Cardiac muscle cell (in vitro differentiated cells and primary cell): ENCODE data around the gene LY6G6D. TPM values are rescaled to one million over a fixed set of nuclear protein-coding genes. Genes with fewer than 3 reads are reported as not detected.
A peak's percentile ranks its signal among the peaks of the same experiment; 100 is the strongest.

Experiments
- DNase-seq, 2 donors: peaks; one replicate each; pipeline versions ENCODE4 v3.0.0 to v3.0.0-alpha.2; 2010 to 2017; ENCODE audit warnings: low read depth in 1 of 2, low spot score in 1 of 2
- H3K27ac ChIP-seq: fragments of 200-600 bp; sonication (generic); 2 replicates; pipeline ENCODE4 v1.5.1; 2016
- H3K27me3 ChIP-seq: fragments of 200-600 bp; sonication (generic); 2 replicates; pipeline ENCODE4 v1.6.0; 2016; ENCODE audit warnings: control low read depth
- H3K36me3 ChIP-seq: fragments of 200-600 bp; sonication (generic); 2 replicates; pipeline ENCODE4 v1.5.1; 2016; ENCODE audit warnings: control low read depth
- H3K4me1 ChIP-seq: fragments of 200-600 bp; sonication (generic); 2 replicates; pipeline ENCODE4 v1.8.1; 2017; ENCODE audit warnings: low read depth, mild to moderate bottlenecking, mixed run types
- H3K4me3 ChIP-seq: fragments of 200-600 bp; sonication (generic); 2 replicates; pipeline ENCODE4 v1.5.1; 2016; ENCODE audit warnings: mild to moderate bottlenecking
- H3K9me3 ChIP-seq: fragments of 200-600 bp; sonication (generic); 2 replicates; pipeline ENCODE4 v1.5.1; 2017; ENCODE audit warnings: low read depth, mild to moderate bottlenecking, control low read depth
- polyA plus RNA-seq: library from polyadenylated mRNA; unstranded; fragments of >200 nt; fragmentation: Nextera tagmentation; extraction: Ambion mirVana; gene quantifications from 2 replicates; pipeline ENCODE4 v1.2.1, GENCODE V29; 2016
- total RNA-seq: library from RNA; depleted of rRNA; stranded (reverse); fragments of >200 nt; gene quantifications from 2 replicates; pipeline ENCODE4 v1.2.3, GENCODE V29; 2016
- TF ChIP-seq, protein P1 (sequence below): IDR thresholded peaks from 2 replicates; pipeline ENCODE4 v1.5.1; 2012; ENCODE audit warnings: low read depth, mild to moderate bottlenecking, low read length

LY6G6D gene, protein sequence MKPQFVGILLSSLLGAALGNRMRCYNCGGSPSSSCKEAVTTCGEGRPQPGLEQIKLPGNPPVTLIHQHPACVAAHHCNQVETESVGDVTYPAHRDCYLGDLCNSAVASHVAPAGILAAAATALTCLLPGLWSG
- total RNA-seq (not detected in 2 replicates), polyA plus RNA-seq (not detected in 2 replicates)

DNA sequence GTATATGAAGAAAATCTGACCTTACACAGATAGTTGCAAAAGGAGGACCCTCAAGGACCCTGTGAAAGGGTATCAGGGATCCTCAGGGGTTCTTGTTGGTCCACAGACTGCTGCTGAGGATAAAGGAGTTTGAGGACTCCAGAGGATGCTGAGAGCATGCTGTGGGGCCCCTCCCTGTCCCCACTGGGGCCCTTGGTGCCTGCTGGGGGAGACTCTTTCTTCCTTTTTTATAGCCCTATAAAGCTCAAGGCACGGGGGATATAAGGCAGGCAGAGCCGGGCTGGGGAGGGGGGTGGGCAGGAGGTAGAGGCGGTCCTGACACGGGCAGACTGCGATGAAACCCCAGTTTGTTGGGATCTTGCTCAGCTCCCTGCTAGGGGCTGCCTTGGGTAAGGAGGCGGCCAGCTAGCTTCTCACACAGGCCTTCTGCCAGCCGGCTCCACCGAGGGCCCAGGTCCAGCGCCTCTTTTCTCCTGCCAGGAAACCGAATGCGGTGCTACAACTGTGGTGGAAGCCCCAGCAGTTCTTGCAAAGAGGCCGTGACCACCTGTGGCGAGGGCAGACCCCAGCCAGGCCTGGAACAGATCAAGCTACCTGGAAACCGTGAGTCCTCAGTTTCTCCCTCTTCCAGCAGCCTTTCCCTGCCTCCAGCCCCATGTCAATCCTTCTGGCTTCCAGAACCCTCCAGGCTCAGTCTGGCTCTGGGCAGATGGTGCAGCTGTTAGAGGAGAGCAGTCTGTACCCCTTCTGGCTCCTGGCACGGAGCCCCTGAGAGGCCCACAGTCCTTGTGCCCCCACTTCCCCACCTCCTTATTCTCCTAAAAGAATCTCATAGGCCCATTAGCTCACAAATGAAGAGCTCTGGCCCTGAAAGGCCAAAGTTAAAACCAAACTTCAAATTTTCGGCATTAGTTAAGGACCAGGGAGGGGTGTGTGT, at the start of gene LY6G6D:
Gene LY6G6D (plus strand): TSS at position 327 of the 937 bp plus-strand sequence. CDS start 8 bp downstream, at position 335.
- DNase-seq = no peak
- Histone ChIP-seq H3K27me3 (no peaks in the 10 kb centered on the region), H3K4me3 (no peak within 1 kb of the TSS), H3K27ac (no peak within 1 kb of the TSS), H3K36me3 (no peaks in the 10 kb centered on the region), H3K9me3 (no peaks in the 10 kb centered on the region), H3K4me1 (peaks cover 11% of the 10 kb centered on the region)
- TF ChIP-seq, protein P1, sequence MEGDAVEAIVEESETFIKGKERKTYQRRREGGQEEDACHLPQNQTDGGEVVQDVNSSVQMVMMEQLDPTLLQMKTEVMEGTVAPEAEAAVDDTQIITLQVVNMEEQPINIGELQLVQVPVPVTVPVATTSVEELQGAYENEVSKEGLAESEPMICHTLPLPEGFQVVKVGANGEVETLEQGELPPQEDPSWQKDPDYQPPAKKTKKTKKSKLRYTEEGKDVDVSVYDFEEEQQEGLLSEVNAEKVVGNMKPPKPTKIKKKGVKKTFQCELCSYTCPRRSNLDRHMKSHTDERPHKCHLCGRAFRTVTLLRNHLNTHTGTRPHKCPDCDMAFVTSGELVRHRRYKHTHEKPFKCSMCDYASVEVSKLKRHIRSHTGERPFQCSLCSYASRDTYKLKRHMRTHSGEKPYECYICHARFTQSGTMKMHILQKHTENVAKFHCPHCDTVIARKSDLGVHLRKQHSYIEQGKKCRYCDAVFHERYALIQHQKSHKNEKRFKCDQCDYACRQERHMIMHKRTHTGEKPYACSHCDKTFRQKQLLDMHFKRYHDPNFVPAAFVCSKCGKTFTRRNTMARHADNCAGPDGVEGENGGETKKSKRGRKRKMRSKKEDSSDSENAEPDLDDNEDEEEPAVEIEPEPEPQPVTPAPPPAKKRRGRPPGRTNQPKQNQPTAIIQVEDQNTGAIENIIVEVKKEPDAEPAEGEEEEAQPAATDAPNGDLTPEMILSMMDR = no peak

DNA sequence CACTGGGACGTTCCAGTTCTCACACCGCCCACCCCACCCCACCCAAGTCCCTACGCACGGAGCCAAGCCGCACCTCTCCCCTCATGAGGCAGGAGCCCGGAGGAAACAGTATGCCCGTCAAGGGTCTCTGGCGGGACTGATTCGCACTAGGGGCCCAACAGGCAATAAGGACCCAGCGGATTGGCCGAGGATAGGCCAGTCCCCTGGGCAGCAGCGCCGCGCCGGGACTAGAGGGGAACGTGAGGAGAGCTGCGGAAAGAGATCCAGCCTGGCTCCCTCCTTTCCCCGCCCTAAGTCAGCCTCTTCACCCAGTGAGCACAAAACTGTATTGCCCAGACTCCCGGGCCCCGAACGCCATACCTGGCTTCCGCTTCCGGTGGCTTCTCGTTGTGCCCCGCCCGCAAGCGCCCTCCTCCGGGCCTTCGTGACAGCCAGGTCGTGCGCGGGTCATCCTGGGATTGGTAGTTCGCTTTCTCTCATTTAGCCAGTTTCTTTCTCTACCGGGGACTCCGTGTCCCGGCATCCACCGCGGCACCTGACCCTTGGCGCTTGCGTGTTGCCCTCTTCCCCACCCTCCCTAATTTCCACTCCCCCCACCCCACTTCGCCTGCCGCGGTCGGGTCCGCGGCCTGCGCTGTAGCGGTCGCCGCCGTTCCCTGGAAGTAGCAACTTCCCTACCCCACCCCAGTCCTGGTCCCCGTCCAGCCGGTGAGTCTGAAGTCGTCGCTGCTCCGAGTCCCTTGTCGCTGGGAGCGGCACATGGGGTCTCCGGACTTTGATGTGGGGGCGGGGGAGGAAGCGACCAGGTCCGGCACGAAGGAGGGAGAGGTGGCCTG, 49.4 kb upstream of the LY6G6D start, which contains the start of gene CSNK2B:
Gene CSNK2B (plus strand): TSS at position 580 of the 836 bp plus-strand sequence. CDS start 752 bp downstream, outside the sequence.
- Histone ChIP-seq H3K36me3 (peaks cover 38% of the 10 kb centered on the region), H3K27me3 (no peaks in the 10 kb centered on the region), H3K4me1 (peaks cover 12% of the 10 kb centered on the region), H3K9me3 (no peaks in the 10 kb centered on the region), H3K27ac (peak within 1 kb of the TSS; percentile 95), H3K4me3 (peak within 1 kb of the TSS; percentile 94)
- TF ChIP-seq, protein P1 = no peak
- peak; percentile 98 for DNase-seq

DNA sequence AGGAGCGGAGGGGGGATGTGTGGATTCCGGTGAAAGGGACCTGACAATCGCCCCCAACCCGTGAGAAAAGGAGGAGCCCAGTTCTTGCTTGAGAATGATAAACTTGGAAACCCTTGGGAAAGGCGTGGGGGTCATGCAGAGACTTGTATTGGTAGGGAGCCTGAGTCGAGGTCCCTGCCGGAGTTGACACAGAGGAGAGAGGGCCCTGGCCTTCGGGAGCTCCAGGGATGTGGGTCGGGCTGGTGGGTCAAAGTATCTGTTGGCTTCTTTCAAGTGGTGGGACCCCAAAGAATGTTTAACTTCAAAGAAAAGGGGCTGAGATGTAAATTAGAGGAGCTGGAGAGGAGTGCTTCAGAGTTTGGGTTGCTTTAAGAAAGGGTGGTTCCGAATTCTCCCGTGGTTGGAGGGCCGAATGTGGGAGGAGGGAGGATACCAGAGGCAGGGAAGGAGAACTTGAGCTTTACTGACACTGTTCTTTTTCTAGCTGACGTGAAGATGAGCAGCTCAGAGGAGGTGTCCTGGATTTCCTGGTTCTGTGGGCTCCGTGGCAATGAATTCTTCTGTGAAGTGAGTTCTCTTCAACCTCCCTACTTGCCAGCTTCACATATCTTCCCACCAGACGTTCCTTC, 48.7 kb upstream of the LY6G6D start:
- DNase-seq = no peak
- peak overlapping the region; percentile 95 for H3K27ac ChIP-seq
- H3K27me3 ChIP-seq = no peaks in the 10 kb centered on the region
- H3K4me3 ChIP-seq = peak overlapping the region; percentile 94
- no peaks in the 10 kb centered on the region for H3K9me3 ChIP-seq
- H3K36me3 ChIP-seq = peaks cover 45% of the 10 kb centered on the region
- TF ChIP-seq, protein P1 = no peak
- H3K4me1 ChIP-seq = peaks cover 12% of the 10 kb centered on the region

DNA sequence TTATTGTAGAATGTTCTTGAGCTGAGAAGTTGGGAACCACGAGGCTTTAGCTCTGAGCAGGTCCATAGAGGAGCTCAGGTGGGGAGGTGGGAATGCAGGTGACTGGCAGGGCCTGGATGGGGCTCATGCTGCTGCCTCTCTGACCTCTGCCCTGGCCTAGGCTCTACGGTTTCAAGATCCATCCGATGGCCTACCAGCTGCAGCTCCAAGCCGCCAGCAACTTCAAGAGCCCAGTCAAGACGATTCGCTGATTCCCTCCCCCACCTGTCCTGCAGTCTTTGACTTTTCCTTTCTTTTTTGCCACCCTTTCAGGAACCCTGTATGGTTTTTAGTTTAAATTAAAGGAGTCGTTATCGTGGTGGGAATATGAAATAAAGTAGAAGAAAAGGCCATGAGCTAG, 45.5 kb upstream of the LY6G6D start, which contains the start of gene LY6G5B:
Gene LY6G5B (plus strand): TSS at position 301 of the 400 bp plus-strand sequence. CDS start 975 bp downstream, outside the sequence.
- H3K36me3 ChIP-seq = peaks cover 54% of the 10 kb centered on the region
- H3K27me3 ChIP-seq = no peaks in the 10 kb centered on the region
- no peak within 1 kb of the TSS for H3K4me3 ChIP-seq
- TF ChIP-seq, protein P1 = no peak
- DNase-seq = no peak
- no peaks in the 10 kb centered on the region for H3K9me3 ChIP-seq
- H3K4me1 ChIP-seq = no peaks in the 10 kb centered on the region
- H3K27ac ChIP-seq = no peak within 1 kb of the TSS
